HUES6 (cell line): ENCODE data around the gene BOD1L1.

Experiments
- H3K27ac ChIP-seq: 2 replicates; pipeline ENCODE4 v1.7.0; 2013; ENCODE audit warnings: low read depth, mild to moderate bottlenecking, low read length, inconsistent platforms
- H3K27me3 ChIP-seq: 2 replicates; pipeline ENCODE4 v1.6.1; 2013; ENCODE audit warnings: low read length; ENCODE audit not compliant: control insufficient read depth, insufficient read depth
- H3K36me3 ChIP-seq: 2 replicates; pipeline ENCODE4 v1.6.1; 2013; ENCODE audit warnings: low read length; ENCODE audit not compliant: control insufficient read depth, insufficient read depth
- H3K4me1 ChIP-seq: 2 replicates; pipeline ENCODE4 v1.6.1; 2013; ENCODE audit warnings: low read length; ENCODE audit not compliant: control insufficient read depth, insufficient read depth
- H3K4me3 ChIP-seq: 2 replicates; pipeline ENCODE4 v1.5.1; 2013; ENCODE audit warnings: low read depth, low read length
- H3K9ac ChIP-seq: one replicate; pipeline ENCODE4 v1.6.1; 2013; ENCODE audit warnings: mild to moderate bottlenecking, low read length
- H3K9me3 ChIP-seq: 2 replicates; pipeline ENCODE4 v1.6.1; 2013; ENCODE audit warnings: low read depth, low read length; ENCODE audit not compliant: control insufficient read depth, insufficient read depth

BOD1L1 gene

GRCh38 chr4:13522282-13523104, 105.0 kb downstream of the BOD1L1 start:
- Histone ChIP-seq H3K9ac (no peak overlapping the region), H3K36me3 (no peaks in the 10 kb centered on the region), H3K27me3 (peaks cover 67% of the 10 kb centered on the region), H3K27ac (no peak overlapping the region), H3K4me1 (peaks cover 7% of the 10 kb centered on the region; the same call in 1 of the 2 replicates), H3K4me3 (peak overlapping the region; percentile 32; the same call in 1 of the 2 replicates), H3K9me3 (peaks cover 12% of the 10 kb centered on the region)

GRCh38 chr4:13521047-13521446, 106.5 kb downstream of the BOD1L1 start:
- peaks cover 53% of the 10 kb centered on the region for H3K27me3 ChIP-seq
- H3K4me1 ChIP-seq: peaks cover 14% of the 10 kb centered on the region
- H3K4me3 ChIP-seq: no peak overlapping the region
- peaks cover 12% of the 10 kb centered on the region for H3K9me3 ChIP-seq
- no peak overlapping the region for H3K9ac ChIP-seq
- no peak overlapping the region for H3K27ac ChIP-seq
- H3K36me3 ChIP-seq: no peaks in the 10 kb centered on the region
